Left colon (tissue), 2 donors: ENCODE data around the gene RAB26. TPM values are rescaled to one million over a fixed set of nuclear protein-coding genes. Genes with fewer than 3 reads are reported as not detected.
"Not testable (repeated sequence)": the region's sequence is repeated elsewhere in the genome, so short reads cannot be mapped to it uniquely, and the experiment has no call there.

Experiments
- ATAC-seq: fragments of 200-7000 bp; cut with Tn5 transposase; one replicate; pipeline ENCODE4 v1.9.1; 2020; ENCODE audit warnings: mild to moderate bottlenecking, moderate library complexity
- DNase-seq, 2 donors: peaks; one replicate each; pipeline ENCODE4 v3.0.0-alpha.2; 2020
- intact Hi-C, 2 donors: fragments of 100-400 bp; cut with DNase I in 1 of 2; cut with micrococcal nuclease in 1 of 2; formaldehyde crosslinking; loops; one replicate each; pipeline versions ENCODE4 v1.11.2 to v1.14.0; 2022; cut with DNase I, micrococcal nuclease
- microRNA-seq, 2 donors: library from miRNA; unstranded; fragments of <30 nt; microRNA quantifications; one replicate each; pipeline versions ENCODE4 v1.1.0 to v1.2.0, GENCODE V29; 2020
- total RNA-seq, 2 donors: library from RNA; stranded (reverse); fragmentation: NEBNext Ultra II Directional; extraction: Animal tissue kit (Norgen Biotek cat#: 25700); gene quantifications; one replicate each; pipeline ENCODE4 v1.2.1, GENCODE V29; 2021
- donor health status: DM: no; HTN: no; CAD: no.
- donor health status: DM: yes; HTN: yes; CAD: no.

RAB26 gene
- total RNA-seq, 2 donors from 2014 or later, result 24.9 to 27.2 TPM

DNA sequence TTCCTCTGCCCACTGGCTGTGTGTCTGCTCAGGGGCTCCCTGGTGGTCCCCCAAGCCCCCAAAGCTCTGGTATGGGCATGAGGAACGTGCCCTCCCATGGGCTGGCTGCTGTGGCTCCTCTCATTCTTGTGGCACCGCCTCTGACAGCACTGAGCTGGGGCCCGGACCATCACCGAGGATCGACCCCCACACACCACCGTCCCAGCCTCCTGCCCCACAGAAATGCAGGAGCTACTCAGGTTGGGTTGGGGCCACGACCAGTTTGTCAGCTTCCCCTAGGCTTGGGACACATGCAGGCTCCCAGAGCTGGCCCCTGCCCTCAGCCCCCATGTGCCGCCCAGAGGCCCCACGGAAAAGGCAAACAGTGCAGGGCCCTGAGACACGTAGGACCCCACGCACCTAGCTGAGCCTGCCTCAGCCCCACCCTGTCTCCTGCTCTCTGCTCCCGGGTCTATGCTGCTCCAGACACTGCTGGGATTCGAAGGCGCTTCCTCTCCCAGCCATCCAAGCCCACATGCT is 51.3 kb downstream of the RAB26 start:
- ATAC-seq (no peak), DNase-seq (no peak)
- intact Hi-C loops, result no loop called here

DNA sequence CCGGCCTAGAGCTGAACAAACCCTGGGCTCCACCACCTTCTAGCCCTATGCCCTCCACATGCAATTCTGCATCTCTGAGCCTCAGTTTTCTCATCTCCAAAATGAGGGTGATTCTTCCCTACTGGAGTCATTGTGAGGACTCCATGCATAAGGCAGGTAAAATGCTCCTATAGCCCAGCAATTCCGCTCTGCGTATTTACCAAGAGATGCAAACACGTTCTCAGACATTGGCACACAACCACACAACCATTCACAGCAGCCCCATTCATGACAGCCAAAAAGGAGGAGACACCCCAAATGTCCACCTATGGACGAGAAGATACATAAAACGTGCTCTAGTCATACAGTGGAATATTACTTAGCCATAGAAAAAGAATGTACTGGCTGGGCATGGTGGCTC is 51.9 kb downstream of the RAB26 start:
- DNase-seq (no peak), ATAC-seq (no peak)
- intact Hi-C loops, result no loop called here

DNA sequence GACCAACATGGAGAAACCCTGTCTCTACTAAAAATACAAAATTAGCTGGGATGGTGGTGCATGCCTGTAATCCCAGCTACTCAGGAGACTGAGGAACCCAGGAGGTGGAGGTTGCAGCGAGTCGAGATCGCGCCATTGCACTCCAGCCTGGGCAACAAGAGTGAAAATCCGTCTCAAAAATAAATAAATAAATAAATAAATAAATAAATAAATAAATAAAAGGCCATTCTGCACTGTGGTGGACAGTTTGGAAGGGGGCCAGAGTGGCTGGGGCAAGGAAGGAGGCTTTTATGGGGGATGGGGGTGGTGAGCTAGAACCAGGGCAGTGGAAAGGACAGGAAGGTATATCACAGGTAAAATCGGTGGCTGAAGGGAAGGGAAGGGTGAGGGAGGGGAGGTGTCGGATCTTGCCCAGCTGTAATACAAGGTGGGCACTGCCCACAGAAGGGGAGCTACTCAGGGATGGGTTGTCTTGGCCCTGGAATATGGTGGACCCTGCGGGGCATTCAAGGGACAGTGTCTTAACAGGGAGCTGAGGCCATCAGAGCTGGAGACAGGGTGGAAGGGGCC is 54.8 kb downstream of the RAB26 start:
- DNase-seq, ATAC-seq, intact Hi-C loops: not testable (repeated sequence)

Small RNA genes lying within 50 kb of the gene (microRNA-seq; reads per million reads assigned to microRNA genes)
- 0 reads per million in 2 donors for gene MIR3180-5
- gene MIR4516, result 0 reads per million in 2 donors
- gene MIR6511B1, result 0 reads per million in 2 donors

Other genes with a start within 250 kb of the RAB26 start
- gene HS3ST6, start 230.2 kb upstream of the RAB26 start, total RNA-seq, result 10 to 100 TPM in 1 of 2 donors, under 1 TPM in 1; 0.31 to 11.8 TPM
- 10 to 100 TPM; 46.0 to 46.6 TPM for gene MSRB1, start 205.4 kb upstream of the RAB26 start, total RNA-seq
- not detected for gene RPL3L, start 193.9 kb upstream of the RAB26 start, total RNA-seq
- gene NDUFB10, start 189.1 kb upstream of the RAB26 start, total RNA-seq, result 100 to 1,000 TPM; 224 to 273 TPM
- 1,000 to 10,000 TPM; 1,705 to 1,742 TPM for gene RPS2, start 183.8 kb upstream of the RAB26 start, total RNA-seq
- not detected for gene RNF151, start 181.8 kb upstream of the RAB26 start, total RNA-seq
- gene TBL3, start 176.6 kb upstream of the RAB26 start, total RNA-seq, result 10 to 100 TPM; 22.0 to 23.6 TPM
- 10 to 100 TPM; 34.6 to 49.0 TPM for gene NOXO1, start 167.2 kb upstream of the RAB26 start, total RNA-seq
- 10 to 100 TPM; 73.7 to 82.3 TPM for gene GFER, start 164.4 kb upstream of the RAB26 start, total RNA-seq
- 1 to 10 TPM; 1.6 to 3.0 TPM for gene SYNGR3, start 158.7 kb upstream of the RAB26 start, total RNA-seq
- 10 to 100 TPM; 45.8 to 52.8 TPM for gene ZNF598, start 138.8 kb upstream of the RAB26 start, total RNA-seq
- gene NPW, start 128.8 kb upstream of the RAB26 start, total RNA-seq, result 1 to 10 TPM; 1.9 to 2.5 TPM
- 10 to 100 TPM; 69.3 to 73.7 TPM for gene NHERF2, start 121.7 kb upstream of the RAB26 start, total RNA-seq
- 10 to 100 TPM; 27.3 to 29.5 TPM for gene NTHL1, start 100.8 kb upstream of the RAB26 start, total RNA-seq
- gene TSC2, start 100.6 kb upstream of the RAB26 start, total RNA-seq, result 100 to 1,000 TPM; 115 to 118 TPM
- 10 to 100 TPM; 75.1 to 76.7 TPM for gene PKD1, start 12.7 kb upstream of the RAB26 start, total RNA-seq
- 10 to 100 TPM; 94.5 to 99.8 TPM for gene TRAF7, start 7.2 kb downstream of the RAB26 start, total RNA-seq
- gene CASKIN1, start 48.0 kb downstream of the RAB26 start, total RNA-seq, result under 1 TPM; 0.11 to 0.15 TPM
- 10 to 100 TPM; 26.7 to 31.4 TPM for gene MLST8, start 56.8 kb downstream of the RAB26 start, total RNA-seq
- 10 to 100 TPM in 1 of 2 donors, 1 to 10 TPM in 1; 6.1 to 14.4 TPM for gene BRICD5, start 62.2 kb downstream of the RAB26 start, total RNA-seq
- gene PGP, start 66.2 kb downstream of the RAB26 start, total RNA-seq, result 10 to 100 TPM; 16.3 to 24.3 TPM
- 10 to 100 TPM; 23.6 to 25.1 TPM for gene E4F1, start 75.0 kb downstream of the RAB26 start, total RNA-seq
- gene DNASE1L2, start 87.8 kb downstream of the RAB26 start, total RNA-seq, result under 1 TPM; 0.75 to 0.82 TPM
- gene ECI1, start 103.0 kb downstream of the RAB26 start, total RNA-seq, result 100 to 1,000 TPM; 113 to 132 TPM
- 100 to 1,000 TPM in 1 of 2 donors, 10 to 100 TPM in 1; 99.3 to 127 TPM for gene RNPS1, start 119.5 kb downstream of the RAB26 start, total RNA-seq
- 1 to 10 TPM; 3.8 to 3.9 TPM for gene ABCA3, start 192.1 kb downstream of the RAB26 start, total RNA-seq